ENCODE measurements around the gene PROX2.

The PROX2 gene, protein sequence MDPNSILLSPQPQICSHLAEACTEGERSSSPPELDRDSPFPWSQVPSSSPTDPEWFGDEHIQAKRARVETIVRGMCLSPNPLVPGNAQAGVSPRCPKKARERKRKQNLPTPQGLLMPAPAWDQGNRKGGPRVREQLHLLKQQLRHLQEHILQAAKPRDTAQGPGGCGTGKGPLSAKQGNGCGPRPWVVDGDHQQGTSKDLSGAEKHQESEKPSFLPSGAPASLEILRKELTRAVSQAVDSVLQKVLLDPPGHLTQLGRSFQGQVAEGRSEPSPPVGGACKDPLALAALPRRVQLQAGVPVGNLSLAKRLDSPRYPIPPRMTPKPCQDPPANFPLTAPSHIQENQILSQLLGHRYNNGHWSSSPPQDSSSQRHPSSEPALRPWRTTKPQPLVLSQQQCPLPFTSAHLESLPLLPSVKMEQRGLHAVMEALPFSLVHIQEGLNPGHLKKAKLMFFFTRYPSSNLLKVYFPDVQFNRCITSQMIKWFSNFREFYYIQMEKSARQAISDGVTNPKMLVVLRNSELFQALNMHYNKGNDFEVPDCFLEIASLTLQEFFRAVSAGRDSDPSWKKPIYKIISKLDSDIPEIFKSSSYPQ

GRCh38 chr14:74875941-74876913 is at the start of gene PROX2:
TSS of gene PROX2 (minus strand) at chr14:74876145. CDS start at chr14:74863834, 12,311 bp downstream.
- Histone ChIP-seq H3K9ac (ENCODE audit: low read depth, low read length) (no peak within 1 kb of the TSS), H3K27me3 (ENCODE audit: control insufficient read depth, insufficient read depth, low read length) (no peaks in the 10 kb centered on the region), H3K4me3 (ENCODE audit: low read depth, low read length) (peak within 1 kb of the TSS; percentile 6), H3K36me3 (ENCODE audit: control insufficient read depth, insufficient read depth, low read length) (no peaks in the 10 kb centered on the region), H3K4me1 (ENCODE audit: control insufficient read depth, insufficient read depth, low read length) (no peaks in the 10 kb centered on the region), H3K9me3 (ENCODE audit: control insufficient read depth, insufficient read depth, low read length) (no peaks in the 10 kb centered on the region)

GRCh38 chr14:74924061-74924460 is 48.1 kb upstream of the PROX2 start:
- peaks cover 7% of the 10 kb centered on the region for H3K36me3 ChIP-seq (ENCODE audit: control insufficient read depth, insufficient read depth, low read length)
- H3K4me1 ChIP-seq (ENCODE audit: control insufficient read depth, insufficient read depth, low read length), result no peaks in the 10 kb centered on the region
- H3K9ac ChIP-seq (ENCODE audit: low read depth, low read length), result no peak overlapping the region
- no peaks in the 10 kb centered on the region for H3K9me3 ChIP-seq (ENCODE audit: control insufficient read depth, insufficient read depth, low read length)
- no peaks in the 10 kb centered on the region for H3K27me3 ChIP-seq (ENCODE audit: control insufficient read depth, insufficient read depth, low read length)
- no peak overlapping the region for H3K4me3 ChIP-seq (ENCODE audit: low read depth, low read length)

- Histone ChIP-seq H3K27me3 (ENCODE audit: control insufficient read depth, insufficient read depth, low read length) (no peaks in the 10 kb centered on the region), H3K4me3 (ENCODE audit: low read depth, low read length) (peak within 1 kb of the TSS; percentile 67), H3K9ac (ENCODE audit: low read depth, low read length) (peak within 1 kb of the TSS; percentile 70)
Observed at GRCh38 chr14:74922752-74923401, 46.9 kb upstream of the PROX2 start, which contains the start of gene RPS6KL1. TSS of gene RPS6KL1 (minus strand) at chr14:74923260. CDS start at chr14:74921541, 1,719 bp downstream.

GRCh38 chr14:74921987-74922751 is 46.2 kb upstream of the PROX2 start:
- H3K9me3 ChIP-seq (ENCODE audit: control insufficient read depth, insufficient read depth, low read length), result no peaks in the 10 kb centered on the region
- peak overlapping the region; percentile 70 for H3K9ac ChIP-seq (ENCODE audit: low read depth, low read length)
- peak overlapping the region; percentile 67 for H3K4me3 ChIP-seq (ENCODE audit: low read depth, low read length)

More at GRCh38 chr14:74922752-74923401, 46.9 kb upstream of the PROX2 start, which contains the start of gene RPS6KL1:
- H3K36me3 ChIP-seq (ENCODE audit: control insufficient read depth, insufficient read depth, low read length), result peaks cover 8% of the 10 kb centered on the region
- H3K9me3 ChIP-seq (ENCODE audit: control insufficient read depth, insufficient read depth, low read length), result no peaks in the 10 kb centered on the region
- H3K4me1 ChIP-seq (ENCODE audit: control insufficient read depth, insufficient read depth, low read length), result no peaks in the 10 kb centered on the region

DNA sequence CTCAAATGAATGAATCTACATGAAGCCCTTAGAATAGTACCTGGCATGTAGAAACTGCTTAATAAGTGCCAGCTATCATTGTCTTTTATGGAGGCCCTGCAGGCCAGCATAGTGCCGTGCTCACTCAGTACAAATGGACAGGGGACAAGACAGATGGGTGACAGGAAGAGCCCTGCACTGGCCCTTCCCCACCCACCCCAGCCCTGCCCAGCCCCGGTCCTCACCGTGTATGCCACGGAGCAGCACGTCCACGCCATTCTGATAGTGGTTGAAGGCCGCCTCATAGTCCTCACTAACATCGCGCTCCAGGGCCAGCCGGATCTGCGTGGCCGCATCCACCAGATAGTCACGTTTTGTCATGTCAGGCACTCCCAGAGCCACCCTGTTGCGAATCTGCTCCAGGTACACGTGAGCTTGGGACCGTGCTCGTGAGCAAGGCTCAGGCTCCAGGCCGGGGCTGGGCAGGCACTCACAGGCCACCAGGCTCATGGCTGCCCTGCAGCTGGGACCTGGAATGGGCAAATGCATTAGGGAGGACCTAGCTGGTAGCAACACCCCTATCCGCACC is 45.2 kb upstream of the PROX2 start:
- Histone ChIP-seq H3K27me3 (ENCODE audit: control insufficient read depth, insufficient read depth, low read length) (no peaks in the 10 kb centered on the region), H3K36me3 (ENCODE audit: control insufficient read depth, insufficient read depth, low read length) (peaks cover 8% of the 10 kb centered on the region), H3K9ac (ENCODE audit: low read depth, low read length) (no peak overlapping the region)

More at GRCh38 chr14:74921987-74922751, 46.2 kb upstream of the PROX2 start:
- Histone ChIP-seq H3K4me1 (ENCODE audit: control insufficient read depth, insufficient read depth, low read length) (no peaks in the 10 kb centered on the region), H3K27me3 (ENCODE audit: control insufficient read depth, insufficient read depth, low read length) (no peaks in the 10 kb centered on the region), H3K36me3 (ENCODE audit: control insufficient read depth, insufficient read depth, low read length) (peaks cover 8% of the 10 kb centered on the region)

DNA sequence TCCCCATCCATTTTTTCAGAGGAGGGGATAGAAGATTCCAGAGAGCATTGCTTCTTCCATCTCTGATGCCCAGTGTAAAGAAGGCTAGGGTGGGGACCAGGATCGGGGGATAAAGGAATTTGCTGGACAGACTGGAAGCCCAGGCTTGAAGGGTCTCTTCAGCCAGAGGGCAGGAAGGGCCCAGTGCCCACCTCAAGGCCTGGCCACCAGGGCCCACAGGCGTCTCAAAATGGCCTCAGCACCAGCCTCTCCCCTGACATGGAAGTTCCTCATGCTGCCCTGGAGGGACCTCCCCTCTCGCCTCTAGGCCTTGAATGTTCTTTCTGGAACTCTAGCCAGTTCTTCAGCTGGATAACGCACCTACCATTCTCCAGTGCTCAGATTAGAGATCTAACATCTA is 44.3 kb upstream of the PROX2 start:
- no peaks in the 10 kb centered on the region for H3K9me3 ChIP-seq (ENCODE audit: control insufficient read depth, insufficient read depth, low read length)
- H3K4me3 ChIP-seq (ENCODE audit: low read depth, low read length), result no peak overlapping the region
- H3K36me3 ChIP-seq (ENCODE audit: control insufficient read depth, insufficient read depth, low read length), result peaks cover 8% of the 10 kb centered on the region
- H3K27me3 ChIP-seq (ENCODE audit: control insufficient read depth, insufficient read depth, low read length), result no peaks in the 10 kb centered on the region
- no peak overlapping the region for H3K9ac ChIP-seq (ENCODE audit: low read depth, low read length)
- H3K4me1 ChIP-seq (ENCODE audit: control insufficient read depth, insufficient read depth, low read length), result no peaks in the 10 kb centered on the region

More for the DNA sequence above, 45.2 kb upstream of the PROX2 start:
- H3K4me3 ChIP-seq (ENCODE audit: low read depth, low read length), result no peak overlapping the region
- no peaks in the 10 kb centered on the region for H3K9me3 ChIP-seq (ENCODE audit: control insufficient read depth, insufficient read depth, low read length)
- no peaks in the 10 kb centered on the region for H3K4me1 ChIP-seq (ENCODE audit: control insufficient read depth, insufficient read depth, low read length)

- no peak overlapping the region for H3K4me3 ChIP-seq (ENCODE audit: low read depth, low read length)
- no peaks in the 10 kb centered on the region for H3K4me1 ChIP-seq (ENCODE audit: control insufficient read depth, insufficient read depth, low read length)
- H3K9ac ChIP-seq (ENCODE audit: low read depth, low read length), result no peak overlapping the region
- H3K36me3 ChIP-seq (ENCODE audit: control insufficient read depth, insufficient read depth, low read length), result peaks cover 8% of the 10 kb centered on the region
- H3K9me3 ChIP-seq (ENCODE audit: control insufficient read depth, insufficient read depth, low read length), result no peaks in the 10 kb centered on the region
- H3K27me3 ChIP-seq (ENCODE audit: control insufficient read depth, insufficient read depth, low read length), result no peaks in the 10 kb centered on the region
Observed at GRCh38 chr14:74919421-74920165, 43.6 kb upstream of the PROX2 start.

DNA sequence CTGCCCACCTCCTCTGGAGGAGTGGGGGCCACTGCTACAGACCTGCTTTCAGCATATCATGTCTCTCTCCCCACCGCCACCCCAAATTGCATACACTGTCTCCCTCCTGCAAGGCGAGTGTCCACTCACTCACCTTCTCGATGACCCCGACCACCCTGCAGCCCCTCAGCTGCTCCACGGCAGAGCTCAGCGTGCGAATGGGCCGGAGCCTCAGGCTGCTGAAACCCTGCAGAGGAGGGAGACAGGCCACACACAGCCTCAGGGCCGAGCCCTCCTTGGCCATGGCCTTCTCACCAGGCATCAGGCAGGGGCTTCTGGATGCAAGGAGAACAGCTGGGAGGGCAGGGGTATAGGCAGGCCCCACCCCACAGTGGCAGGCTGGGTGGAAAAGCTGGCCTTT is 42.4 kb upstream of the PROX2 start:
- no peak overlapping the region for H3K9ac ChIP-seq (ENCODE audit: low read depth, low read length)

DNA sequence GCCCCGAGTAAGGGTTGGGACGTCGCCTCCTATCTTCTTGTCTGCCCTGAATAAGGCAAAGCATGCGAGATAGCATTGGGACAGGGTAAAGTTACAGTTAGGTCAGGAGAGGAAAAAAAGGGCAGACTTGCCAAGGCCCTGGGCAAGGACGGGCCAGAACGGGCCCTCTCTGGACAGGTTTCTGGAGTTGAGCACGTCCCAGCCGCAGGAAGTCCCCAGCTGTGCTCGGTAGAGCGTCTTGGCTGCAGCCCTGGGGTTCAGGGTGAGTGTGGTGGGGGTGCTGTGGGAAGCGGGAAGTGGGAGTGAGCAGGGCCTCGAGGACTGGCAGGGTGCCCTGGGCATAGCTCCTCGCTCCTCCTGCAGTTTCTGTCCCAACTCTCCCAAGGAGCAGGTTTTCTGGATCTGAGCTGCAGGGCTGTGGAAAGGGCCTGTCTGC is 41.7 kb upstream of the PROX2 start:
- H3K9ac ChIP-seq (ENCODE audit: low read depth, low read length), result no peak overlapping the region

More for the DNA sequence above, 42.4 kb upstream of the PROX2 start:
- H3K4me1 ChIP-seq (ENCODE audit: control insufficient read depth, insufficient read depth, low read length), result no peaks in the 10 kb centered on the region
- H3K4me3 ChIP-seq (ENCODE audit: low read depth, low read length), result no peak overlapping the region
- no peaks in the 10 kb centered on the region for H3K27me3 ChIP-seq (ENCODE audit: control insufficient read depth, insufficient read depth, low read length)
- H3K9me3 ChIP-seq (ENCODE audit: control insufficient read depth, insufficient read depth, low read length), result no peaks in the 10 kb centered on the region
- H3K36me3 ChIP-seq (ENCODE audit: control insufficient read depth, insufficient read depth, low read length), result peaks cover 8% of the 10 kb centered on the region

GRCh38 chr14:74917178-74917543 is 41.2 kb upstream of the PROX2 start:
- no peak overlapping the region for H3K9ac ChIP-seq (ENCODE audit: low read depth, low read length)
- H3K4me1 ChIP-seq (ENCODE audit: control insufficient read depth, insufficient read depth, low read length), result no peaks in the 10 kb centered on the region
- no peaks in the 10 kb centered on the region for H3K9me3 ChIP-seq (ENCODE audit: control insufficient read depth, insufficient read depth, low read length)
- H3K36me3 ChIP-seq (ENCODE audit: control insufficient read depth, insufficient read depth, low read length), result peaks cover 6% of the 10 kb centered on the region
- H3K27me3 ChIP-seq (ENCODE audit: control insufficient read depth, insufficient read depth, low read length), result no peaks in the 10 kb centered on the region
- H3K4me3 ChIP-seq (ENCODE audit: low read depth, low read length), result no peak overlapping the region

More for the DNA sequence above, 41.7 kb upstream of the PROX2 start:
- H3K36me3 ChIP-seq (ENCODE audit: control insufficient read depth, insufficient read depth, low read length), result peaks cover 6% of the 10 kb centered on the region
- no peaks in the 10 kb centered on the region for H3K9me3 ChIP-seq (ENCODE audit: control insufficient read depth, insufficient read depth, low read length)
- no peaks in the 10 kb centered on the region for H3K27me3 ChIP-seq (ENCODE audit: control insufficient read depth, insufficient read depth, low read length)
- no peak overlapping the region for H3K4me3 ChIP-seq (ENCODE audit: low read depth, low read length)
- no peaks in the 10 kb centered on the region for H3K4me1 ChIP-seq (ENCODE audit: control insufficient read depth, insufficient read depth, low read length)
